C4-2B (cell line): Measurements from ENCODE around the gene CREG1.

ENCODE experiments used
- CTCF ChIP-seq: fragments of 450-650 bp; conservative IDR thresholded peaks from 2 replicates; pipeline ENCODE4 v1.5.1; 2017; ENCODE audit warnings: mild to moderate bottlenecking
- ZFX ChIP-seq: fragments of 450-650 bp; IDR thresholded peaks from 2 replicates; pipeline ENCODE4 v1.6.1; 2017

DNA sequence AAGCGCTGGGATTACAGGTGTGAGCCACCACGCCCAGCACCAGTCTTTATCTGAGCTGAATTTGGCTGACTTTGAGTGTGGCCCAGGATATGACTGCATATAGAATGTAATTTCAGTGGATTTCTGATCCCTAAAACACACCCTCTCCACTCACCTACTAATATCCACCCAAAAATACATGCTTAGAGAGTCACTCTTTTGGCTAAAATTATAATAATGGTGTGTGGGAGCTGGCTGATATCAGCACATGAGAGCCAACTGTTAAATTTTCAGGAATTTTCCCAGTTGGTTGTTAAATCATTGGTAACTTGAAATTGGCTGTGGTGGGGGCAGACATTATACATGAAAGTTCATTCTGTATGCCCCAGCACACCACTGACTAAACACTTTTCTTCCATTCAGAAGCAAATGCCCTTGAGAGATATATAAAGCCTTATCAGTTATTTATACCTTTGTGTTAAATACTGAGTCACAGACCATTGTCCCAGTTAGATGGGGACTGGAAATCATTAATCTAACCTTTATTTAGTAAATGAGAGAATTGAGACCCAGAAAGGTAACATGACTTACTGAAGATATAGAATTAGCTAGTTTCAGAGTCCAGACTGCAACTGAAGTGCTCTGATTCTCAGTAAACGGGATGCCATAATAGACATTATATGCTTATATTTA, 25.4 kb downstream of the CREG1 start:
- TF ChIP-seq CTCF (no peak), ZFX (no peak)
